GM19455 (cell line): ENCODE results near the gene ZBED4.

Experiments
- ATAC-seq: cut with Tn5 transposase; IDR thresholded peaks from one replicate; pipeline ENCODE4 v1.9.1; 2021; ENCODE audit not compliant: unreplicated experiment

Gene ZBED4

DNA sequence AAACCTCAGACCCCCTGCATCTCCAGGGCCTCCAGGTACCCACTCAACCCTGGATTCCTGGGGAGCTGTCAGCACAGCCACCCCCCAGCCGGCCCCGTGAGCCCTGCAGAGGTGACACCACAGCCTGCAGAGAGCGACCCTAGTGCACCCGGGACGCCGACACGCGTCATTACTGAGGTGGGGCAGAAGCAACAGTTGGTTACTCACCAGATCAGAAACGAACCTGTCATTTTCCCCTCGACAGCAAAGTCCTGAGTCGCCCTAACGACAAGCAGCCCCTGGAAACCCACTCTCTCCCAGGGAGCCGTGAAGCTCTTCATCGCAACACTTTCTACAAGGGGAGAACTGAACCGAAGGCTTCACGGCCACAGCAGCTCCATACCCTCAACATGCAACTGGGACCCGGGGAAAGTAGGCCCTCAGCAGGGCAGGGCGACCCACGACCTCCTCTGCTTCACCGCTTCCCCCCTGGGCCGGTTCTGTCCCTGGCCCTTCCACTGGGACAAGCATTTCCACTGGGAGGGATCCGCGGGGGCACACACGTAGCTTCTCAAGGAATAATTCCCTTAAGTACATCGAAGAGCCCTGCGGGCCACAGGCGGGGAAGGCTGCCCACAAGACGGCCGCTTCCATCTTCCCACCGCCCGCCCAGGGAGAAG, 27.6 kb upstream of the ZBED4 start:
- no peak for ATAC-seq

DNA sequence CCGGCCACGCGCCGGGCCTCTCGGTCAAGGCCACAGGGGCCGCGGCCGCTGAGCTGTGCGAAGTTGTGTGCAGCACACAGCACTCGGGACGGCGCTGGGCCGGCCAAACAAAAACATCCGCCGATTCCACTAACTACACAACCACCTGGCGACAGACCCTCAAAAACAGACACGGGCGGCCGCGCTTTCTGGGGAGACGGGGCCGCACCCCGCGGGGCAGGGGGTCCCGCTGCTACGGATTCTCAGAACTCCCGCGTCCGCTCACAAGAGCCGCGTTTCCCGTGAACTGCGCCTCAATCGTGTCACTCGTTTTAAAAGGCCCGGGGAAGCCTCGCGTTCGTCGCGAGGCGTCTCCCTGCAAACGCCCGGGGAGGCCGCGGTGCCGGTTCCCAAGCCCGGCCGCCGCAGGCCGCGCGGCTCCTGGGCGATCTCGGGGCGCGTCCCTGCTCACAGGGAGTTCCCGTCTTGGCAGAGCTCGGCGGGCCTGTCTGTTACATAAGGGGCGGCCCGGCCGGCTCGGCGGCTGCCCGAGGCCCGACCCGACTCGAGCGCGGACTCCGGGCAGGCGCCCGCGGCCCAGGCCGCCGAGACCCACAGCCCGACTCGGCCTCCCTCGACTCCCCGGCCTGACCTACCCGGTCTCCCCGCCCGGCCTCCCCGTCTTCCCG, 26.9 kb upstream of the ZBED4 start:
- ATAC-seq: no peak

DNA sequence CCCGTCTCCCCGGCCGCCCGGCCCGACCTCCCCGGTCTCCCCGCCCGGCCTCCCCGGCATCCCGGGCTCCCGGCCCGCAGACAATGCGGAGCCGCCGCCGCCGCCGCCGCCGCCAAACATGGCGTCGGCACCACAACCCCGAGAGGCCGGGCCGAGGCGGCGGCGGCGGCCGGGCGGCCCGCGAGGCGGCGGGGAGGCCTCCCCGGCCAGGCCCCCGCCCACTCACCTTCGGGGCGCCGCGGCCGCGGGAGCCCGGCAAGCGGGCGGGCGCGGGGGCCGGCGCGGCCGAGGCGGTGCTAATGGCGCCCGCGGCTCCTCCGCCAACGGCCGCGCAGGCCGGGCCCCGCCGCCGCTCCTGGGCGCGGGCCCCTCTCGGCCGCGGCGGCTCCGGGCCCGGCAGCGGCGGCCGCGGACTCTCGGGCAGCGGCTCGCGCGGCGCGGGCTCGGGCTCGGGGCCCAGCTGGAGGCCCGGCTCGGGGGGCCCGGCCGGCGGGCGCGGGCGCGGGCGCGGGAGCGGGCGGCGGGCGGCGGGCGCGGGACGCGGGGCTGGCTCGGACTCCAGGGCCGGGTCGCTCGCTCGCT, 26.3 kb upstream of the ZBED4 start:
- no peak for ATAC-seq

- ATAC-seq: no peak
Observed at GRCh38 chr22:49827853-49828598, 25.6 kb upstream of the ZBED4 start, which contains the start of gene BRD1. Gene BRD1 (minus strand): TSS chr22:49827873. CDS start chr22:49824317, 3,556 bp downstream.

DNA sequence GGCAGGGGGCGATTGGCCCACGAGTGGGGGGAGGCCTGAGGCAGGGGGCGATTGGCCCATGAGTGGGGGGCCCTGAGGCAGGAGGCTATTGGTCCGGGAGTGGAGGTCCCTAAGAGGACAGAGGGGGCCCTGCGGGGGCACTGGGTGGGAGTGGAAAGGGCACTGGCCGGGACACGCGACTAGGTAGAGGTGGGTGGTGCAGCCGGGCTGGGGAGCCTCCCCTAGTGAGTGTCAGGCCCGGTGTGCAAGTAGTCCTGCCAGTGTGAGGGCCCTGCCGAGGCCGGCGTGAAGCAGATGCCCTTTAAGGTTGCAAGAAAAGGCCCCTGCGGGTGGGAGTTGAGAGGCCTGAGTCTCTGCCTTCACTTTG, 25.1 kb upstream of the ZBED4 start:
- ATAC-seq: no peak

DNA sequence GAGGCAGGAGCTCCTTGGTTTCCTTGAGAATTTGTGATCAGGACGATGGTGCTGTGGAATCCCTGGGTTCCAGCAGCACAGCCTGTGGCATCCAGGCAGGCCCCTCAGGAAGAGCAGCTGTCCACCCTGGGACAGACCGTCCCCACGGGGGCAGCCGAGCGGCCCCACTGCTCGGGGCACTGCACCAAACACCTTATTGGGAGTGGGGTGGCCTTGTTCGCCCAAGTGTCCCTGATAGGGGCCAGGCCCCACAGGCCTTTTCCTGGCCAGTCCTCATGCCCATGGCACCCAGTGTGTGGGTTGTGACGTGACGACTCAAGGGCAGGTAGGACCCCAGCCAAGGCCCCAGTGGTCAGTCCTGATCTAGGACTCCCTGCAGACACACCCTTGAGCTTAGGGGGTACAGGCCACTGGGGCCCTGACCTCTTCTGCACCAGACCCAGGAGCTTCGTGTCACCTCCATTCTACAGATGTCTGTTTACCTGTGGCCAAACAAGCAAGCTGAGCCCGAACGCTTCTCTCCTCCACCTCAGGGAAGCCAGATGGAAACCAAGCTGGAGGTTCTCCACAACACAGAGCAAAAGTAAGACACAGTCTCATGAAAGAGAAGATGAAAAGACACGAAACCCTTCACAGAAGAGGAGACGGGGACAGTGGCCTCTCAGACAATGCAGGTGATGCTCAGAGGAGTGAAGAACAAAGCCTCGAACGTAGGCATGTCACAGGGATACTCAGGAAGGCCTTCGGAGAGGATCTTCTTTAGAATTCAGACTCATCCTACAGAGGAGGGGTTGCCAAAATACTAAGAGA, 24.4 kb upstream of the ZBED4 start:
- no peak for ATAC-seq

GRCh38 chr22:49833340-49834007, 20.2 kb upstream of the ZBED4 start:
- no peak for ATAC-seq

DNA sequence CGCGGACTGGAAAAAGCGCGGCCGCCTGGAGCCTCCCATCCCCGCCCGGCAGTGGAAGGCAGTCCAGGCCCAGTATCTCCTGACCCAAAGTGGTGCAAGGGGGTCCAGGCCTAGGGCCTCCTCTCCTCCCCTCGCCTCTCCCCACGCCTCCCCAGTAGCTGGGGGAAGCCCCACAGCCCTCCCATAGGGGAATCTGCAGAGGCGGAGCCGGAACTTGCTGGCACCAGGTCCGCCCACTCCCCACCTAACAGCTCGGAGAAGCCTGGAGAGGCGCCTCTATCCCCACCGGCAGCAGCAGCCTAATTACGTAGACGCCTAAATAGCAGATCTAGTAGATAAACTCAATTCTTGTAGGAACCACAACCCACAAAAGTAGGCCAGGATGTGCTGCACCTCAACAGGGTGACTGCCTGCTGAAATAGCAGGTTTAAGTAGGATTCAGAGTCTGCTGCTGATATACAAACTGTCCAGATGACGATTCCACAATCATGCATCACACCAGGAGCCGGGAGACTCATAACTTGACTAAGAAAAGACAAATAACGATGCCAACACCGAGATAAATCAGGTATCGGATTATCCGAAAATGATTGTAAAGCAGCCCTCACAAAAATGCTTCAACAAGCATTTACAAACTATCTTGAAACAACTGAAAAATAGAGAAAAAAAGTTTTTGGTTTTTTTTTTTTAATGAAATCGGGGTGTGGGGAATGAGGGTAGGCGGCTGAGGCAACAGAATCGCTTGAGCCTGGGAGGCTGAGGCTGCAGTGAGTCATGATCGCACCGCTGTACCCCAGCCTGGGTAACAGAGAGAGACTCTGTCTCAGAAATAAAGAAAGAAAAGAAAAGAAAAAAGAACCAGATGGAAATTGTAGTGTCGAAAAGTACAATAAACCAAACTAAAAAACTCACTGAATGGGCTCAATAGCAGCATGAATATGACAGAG, 14.6 kb upstream of the ZBED4 start:
- ATAC-seq: no peak

DNA sequence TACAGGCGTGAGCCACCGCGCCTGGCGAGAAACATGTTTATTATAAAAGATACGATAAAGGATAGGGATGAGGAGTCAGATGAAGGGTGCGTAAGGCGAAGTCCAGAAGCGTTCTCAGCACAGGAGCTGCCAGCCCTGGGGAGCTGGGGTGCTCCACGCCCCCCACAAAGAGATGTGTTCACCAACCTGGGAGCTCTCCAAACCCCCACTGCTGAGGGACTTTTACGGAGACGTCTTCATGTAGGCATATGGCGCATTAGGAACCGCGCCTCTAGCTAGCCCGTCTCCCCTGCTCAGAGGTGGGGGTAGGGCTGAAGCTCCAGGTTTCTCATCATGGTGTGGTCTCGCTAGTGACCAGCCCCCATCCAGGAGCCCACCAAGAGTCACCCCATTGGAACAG, 8.4 kb upstream of the ZBED4 start:
- no peak for ATAC-seq

- no peak for ATAC-seq
Observed at GRCh38 chr22:49845666-49846459, 7.8 kb upstream of the ZBED4 start.

- ATAC-seq: no peak
Observed at GRCh38 chr22:49847751-49848689, 5.6 kb upstream of the ZBED4 start.

DNA sequence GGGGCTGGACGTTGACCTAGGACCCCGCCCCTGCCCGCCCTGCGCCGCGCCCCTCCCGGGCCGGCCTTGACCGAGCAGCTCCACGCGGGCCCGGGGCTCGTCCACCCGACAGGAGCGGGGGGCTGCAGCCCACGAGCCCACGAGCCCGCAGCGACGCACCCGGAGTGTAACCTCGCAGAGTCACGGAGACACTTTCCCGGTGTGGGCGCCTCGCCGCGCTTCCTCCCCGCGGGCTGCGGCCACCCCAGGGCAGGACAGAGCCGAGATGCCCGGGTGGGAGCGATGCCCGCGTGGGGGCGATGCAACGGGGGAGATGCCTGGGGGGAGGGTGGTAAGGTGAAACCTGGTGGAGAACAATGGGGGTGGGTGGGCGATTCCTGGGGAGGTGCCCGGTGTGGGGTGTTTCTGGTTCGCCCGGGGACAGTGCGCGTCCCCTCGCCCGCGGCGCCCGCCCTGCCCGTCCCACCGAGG, 4.9 kb upstream of the ZBED4 start:
- no peak for ATAC-seq

DNA sequence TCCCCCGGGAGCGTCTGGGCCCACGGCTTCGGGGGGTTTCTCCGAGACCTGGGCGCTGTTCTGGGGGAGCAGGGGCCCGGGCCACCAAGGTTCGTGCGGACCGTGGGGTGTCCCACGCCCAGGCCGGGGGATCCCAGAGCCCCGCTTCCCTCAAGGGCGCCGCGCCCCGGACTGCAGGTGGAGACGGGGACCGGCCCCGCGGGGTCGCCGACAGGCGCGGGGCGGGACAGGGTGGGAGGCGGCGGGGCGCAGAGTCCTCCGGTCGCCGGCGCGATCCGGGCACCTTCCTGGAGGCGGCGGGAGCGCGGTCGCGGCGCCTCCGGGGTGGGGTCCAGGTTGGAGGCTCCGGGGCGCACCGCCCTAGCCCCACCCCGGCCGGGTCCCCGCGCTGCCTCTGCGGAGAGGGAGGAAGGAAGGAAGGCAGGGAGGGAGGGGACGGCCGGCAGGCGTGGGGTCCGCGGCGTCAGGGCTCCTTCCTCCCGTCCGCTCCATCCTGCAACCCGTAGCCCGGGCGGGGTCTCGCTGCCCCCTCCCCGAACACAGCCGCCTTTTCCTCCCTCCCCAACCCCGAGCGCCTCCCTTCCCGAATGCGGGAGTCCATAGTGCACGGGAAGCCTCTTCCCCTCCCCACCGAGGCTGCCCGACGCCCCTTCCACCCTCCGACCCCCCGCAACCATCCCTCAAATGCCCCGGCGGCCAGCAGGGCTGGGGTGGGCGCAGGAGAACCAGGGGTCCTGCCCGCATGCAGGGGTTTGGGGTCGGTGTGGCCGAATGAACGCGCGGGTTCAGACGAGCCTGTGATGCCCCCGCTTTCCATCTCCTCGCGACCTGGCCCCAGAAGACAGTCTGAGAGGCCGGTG, 4.3 kb upstream of the ZBED4 start:
- ATAC-seq: no peak

DNA sequence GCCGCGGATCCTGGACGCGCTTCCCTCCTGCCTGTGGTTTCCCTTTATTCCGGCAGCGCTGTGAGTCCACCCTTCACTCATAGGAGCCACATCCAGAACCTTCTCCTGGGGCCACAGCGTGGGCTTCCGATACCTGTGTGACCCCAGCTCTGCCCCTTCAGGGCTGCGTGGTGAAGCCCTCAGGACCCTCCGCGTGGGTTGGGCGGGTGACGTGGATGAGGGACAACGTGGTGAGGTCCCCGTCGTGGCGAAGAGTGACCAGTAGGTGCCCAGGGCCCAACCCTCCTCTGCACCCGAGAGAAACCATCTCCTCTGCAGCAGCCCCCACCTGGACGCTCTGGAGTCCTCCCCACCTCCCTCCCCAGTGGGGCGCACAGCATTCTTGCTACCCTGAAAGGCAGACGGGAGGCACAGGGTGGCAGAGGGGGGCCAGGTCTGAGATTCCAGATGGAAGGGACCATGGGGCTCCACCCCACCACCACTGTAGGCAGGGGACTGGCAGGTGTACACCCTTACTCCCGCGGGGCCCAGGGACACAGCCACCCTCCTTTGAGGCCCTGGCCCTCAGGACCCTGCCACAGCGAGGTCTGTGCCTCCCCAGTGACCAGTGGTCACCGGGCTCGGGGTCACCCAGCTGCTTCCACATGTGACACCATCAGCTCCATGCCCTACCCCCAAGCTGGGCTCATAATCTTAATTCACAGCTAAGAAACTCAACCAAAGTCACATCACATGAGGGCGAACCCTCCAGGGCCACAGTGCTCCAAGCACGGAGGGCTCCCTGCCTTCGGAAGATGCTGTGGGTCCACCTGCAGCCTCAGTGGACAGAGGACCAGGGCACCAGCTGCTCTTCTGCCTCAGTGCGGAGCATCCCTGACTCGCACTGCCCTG, 3.4 kb upstream of the ZBED4 start:
- ATAC-seq: no peak
